GM12891 (cell line): ENCODE results near the gene IDI1.

Source experiments
- DNase-seq: peaks from one replicate; pipeline ENCODE4 v3.0.0; 2011; ENCODE audit warnings: low spot score; ENCODE audit not compliant: insufficient read length
- FAIRE-seq: peaks from 2 replicates; lab custom pipeline; 2011; peaks lifted over from hg19 to GRCh38; lab: Jason Lieb, UNC
- PAX5 ChIP-seq: IDR thresholded peaks from 2 replicates; pipeline ENCODE4 v1.6.1; 2011; ENCODE audit warnings: low read length, moderate library complexity, mild to moderate bottlenecking; ENCODE audit not compliant: insufficient read depth, severe bottlenecking
- POLR2A ChIP-seq: IDR thresholded peaks from 2 replicates; pipeline ENCODE4 v1.6.1; 2011; ENCODE audit warnings: low read depth, low read length, control low read depth
- POLR2AphosphoS5 ChIP-seq: IDR thresholded peaks from 2 replicates; pipeline ENCODE4 v1.6.1; 2011; ENCODE audit warnings: low read depth, low read length, control low read depth
- POU2F2 ChIP-seq: IDR thresholded peaks from 2 replicates; pipeline ENCODE4 v1.6.1; 2011; ENCODE audit warnings: low read depth, mild to moderate bottlenecking, control low read depth, low read length, moderate library complexity
- SPI1 ChIP-seq: IDR thresholded peaks from 2 replicates; pipeline ENCODE4 v1.6.1; 2011; ENCODE audit warnings: low read depth, low read length, control low read depth
- TAF1 ChIP-seq: IDR thresholded peaks from 2 replicates; pipeline ENCODE4 v1.6.1; 2011; ENCODE audit warnings: low read depth, low read length, control low read depth

Gene IDI1

DNA sequence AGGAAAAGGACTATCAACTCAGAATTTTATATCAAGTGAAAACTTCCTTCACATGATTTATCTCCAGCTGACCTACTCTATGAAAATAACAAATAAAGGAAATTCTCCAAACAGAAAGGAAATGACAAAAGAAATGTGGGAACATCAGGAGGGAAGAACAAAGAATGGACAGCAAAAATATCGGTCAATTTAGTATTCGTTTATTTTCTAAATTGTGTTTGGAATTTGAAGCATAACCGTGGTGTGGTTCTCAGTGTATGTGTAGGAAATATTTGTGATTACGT lies 16.0 kb upstream of the IDI1 start:
- TF ChIP-seq TAF1 (no peak), POLR2A (no peak), SPI1 (no peak), POU2F2 (no peak), POLR2AphosphoS5 (no peak), PAX5 (no peak)
- DNase-seq (no peak), FAIRE-seq (no peak)

DNA sequence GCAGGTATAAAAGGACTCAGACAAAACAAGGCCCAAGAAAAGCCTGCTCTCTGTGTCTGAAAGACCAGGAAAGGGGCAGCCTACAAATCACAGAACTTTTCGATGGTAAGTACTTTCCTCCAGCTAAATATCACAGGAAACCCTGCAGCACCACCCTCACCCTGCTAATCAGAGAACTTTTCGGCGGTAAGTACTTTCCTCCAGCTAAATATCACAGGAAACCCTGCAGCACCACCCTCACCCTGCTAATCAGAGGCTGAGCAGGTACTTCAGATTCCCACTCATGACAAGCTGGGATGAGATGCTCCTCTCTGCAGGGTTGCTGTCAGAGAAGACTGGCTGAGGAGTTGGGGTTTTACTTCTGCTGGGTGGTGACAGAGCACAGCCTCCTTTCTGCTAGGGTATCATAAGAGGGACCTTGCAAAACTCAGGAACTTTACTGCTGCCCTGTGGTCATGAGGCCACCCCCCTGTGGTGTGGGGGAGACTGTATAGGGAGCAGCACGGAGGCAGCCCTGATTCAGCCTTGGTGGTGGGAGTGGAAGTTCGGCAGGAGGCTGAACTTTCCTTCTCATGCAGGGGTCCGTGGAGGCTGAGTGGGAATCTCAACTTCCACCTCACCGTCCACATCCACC lies 14.4 kb upstream of the IDI1 start:
- no peak for FAIRE-seq
- no peak for TF ChIP-seq SPI1
- no peak for TF ChIP-seq POLR2AphosphoS5

DNA sequence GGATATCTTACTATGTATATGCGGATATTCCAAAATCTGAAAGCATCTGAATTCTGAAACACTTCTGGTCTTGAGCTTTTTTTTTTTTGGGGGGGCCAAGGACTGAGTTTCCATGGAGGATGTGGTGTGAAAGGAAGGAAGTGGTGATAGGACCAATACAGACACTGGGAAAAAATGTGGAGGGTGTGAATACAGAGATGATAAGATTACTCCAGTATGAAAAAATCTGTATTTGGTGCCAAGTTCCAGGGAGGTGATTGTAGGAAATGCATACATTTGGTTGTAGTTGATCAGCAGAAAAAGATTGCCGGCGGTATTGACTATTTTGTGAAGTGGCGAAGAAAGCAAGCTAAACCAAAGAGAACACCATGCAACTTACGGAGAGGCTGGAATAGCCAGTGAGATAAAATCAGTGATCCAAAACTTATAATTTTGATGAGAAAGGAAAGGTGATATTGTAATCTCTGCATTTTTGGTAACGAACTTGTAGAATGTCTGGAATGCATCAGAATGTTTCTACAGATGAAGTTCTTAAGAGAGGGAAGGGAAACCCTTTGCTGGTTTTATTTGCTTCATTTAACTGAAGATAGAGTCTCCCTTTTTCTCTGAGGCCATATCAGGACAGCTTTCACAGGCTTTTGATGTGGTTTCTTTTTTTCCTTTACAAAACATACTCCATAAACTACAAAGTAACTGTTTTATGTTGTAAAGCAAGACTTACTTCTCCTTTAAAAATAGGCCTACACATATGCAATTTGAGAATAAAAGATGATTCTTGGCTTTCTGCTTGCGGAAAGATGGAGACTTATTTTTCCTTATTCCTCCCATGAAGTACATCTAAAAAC lies 13.2 kb upstream of the IDI1 start:
- no peak for FAIRE-seq
- no peak for DNase-seq
- TF ChIP-seq POLR2A = no peak
- TF ChIP-seq PAX5 = no peak
- no peak for TF ChIP-seq POU2F2
- no peak for TF ChIP-seq TAF1
- no peak for TF ChIP-seq POLR2AphosphoS5
- TF ChIP-seq SPI1 = no peak

More for the DNA sequence above, 14.4 kb upstream of the IDI1 start:
- DNase-seq = no peak

DNA sequence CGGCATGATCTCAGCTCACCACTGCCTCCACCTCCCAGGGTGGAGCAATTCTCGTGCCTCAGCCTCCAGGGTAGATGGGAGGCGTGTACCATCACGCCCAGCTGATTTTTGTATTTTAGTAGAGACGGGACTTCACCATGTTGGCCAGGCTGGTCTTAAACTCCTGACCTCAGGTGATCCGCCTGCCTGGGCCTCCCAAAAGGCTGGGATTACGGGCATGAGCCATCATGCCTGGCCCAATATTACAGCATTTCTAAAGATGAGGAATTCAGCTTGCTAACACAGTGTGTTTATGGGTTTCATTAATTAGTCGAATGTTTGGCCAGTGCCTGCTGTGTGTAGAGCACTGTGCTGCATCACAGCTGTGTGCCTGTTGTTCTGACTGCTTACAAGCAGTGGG lies 11.0 kb upstream of the IDI1 start:
- DNase-seq (no peak), FAIRE-seq (no peak)
- no peak for TF ChIP-seq POLR2AphosphoS5
- no peak for TF ChIP-seq POU2F2
- no peak for TF ChIP-seq SPI1
- no peak for TF ChIP-seq POLR2A
- TF ChIP-seq PAX5 = no peak
- TF ChIP-seq TAF1 = no peak

DNA sequence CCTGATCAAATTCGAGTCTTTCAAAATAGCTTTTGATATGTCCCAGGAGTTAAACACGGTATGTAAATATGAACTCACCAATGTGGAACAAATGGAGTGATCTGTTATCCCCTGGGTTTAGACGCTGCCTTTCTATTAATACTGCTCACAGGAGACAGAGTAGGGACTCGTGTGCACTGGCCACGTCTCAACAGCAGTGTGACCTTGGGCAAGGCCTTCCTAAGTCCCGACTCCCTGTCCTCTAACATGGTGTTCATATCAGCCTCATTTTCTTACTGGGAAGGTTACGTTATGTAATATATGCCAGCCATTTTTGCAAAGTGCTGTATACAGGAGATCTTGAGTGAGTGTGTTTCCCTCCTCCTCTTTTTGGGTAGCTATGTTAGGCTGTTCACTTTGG lies 9.1 kb upstream of the IDI1 start:
- TF ChIP-seq POU2F2 = no peak
- TF ChIP-seq POLR2AphosphoS5 = no peak
- no peak for TF ChIP-seq TAF1
- no peak for TF ChIP-seq POLR2A
- TF ChIP-seq SPI1 = no peak
- no peak for TF ChIP-seq PAX5
- FAIRE-seq (no peak), DNase-seq (no peak)

DNA sequence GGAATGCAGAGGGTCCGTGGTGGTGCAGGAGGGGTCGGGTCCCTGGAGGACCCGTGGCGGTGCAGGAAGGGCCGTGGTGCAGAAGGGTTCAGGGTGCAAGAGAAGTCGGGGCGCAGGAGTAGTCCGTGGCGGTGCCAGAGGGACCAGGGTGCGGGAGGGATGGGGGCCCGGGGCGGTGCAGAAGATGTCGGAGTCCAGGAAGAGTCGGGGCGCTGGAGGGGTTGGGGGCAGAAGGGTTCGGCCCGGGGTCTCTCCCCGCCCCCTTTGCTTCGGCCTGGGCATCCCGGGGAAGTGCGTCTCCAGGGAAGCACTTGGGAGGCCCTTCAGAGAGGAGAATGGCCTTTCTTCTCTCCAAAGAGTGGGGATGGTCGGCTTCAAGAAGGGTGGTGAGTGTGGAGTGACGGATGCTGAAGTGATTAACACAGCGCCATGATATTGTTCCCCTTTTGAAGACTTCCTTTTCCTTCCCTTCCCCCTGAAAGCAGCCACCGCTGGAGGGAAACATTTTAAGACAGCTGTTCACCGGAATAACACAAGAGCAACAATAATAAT lies 8.3 kb upstream of the IDI1 start:
- FAIRE-seq (no peak), DNase-seq (no peak)
- TF ChIP-seq POU2F2 (no peak), SPI1 (peak; percentile 39; the same call in 1 of the 2 replicates)

DNA sequence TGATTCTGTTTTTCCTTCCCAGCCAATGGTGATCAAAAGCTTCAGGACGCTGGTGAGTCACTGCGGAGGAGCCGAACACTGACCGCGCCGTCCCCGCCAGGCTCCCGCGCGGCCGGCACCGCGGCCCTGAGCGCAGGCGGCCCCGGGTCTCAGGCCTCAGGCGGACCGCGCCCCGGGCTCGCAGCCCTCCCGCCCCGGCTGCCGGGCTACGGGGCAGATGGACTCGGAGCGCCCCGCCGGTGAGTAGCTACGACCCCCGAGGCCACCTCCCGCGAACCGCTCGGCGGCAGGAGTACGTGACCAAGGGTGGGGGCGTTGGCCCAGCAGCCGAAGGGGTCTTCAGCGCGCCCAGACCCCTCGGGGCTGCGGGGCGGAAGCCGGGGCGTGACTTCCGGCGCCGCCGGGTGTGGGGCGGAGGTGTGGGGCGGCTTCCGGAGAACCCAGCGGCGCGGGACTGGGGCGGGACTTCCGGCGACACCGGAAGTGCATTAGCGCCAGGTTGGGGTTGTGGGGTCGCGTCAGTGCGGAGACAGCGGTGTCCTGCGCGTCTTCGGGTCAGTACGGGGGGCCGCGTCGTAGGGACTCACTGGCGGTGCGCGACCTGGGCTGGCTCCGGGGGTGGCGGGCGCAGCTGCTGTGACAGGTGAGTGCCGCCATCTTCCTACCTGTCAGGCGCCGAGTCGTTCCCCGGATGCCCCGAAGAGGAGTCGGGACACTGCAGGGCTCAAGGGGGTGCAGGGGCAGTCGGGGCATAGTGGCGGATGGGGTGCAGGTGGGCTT lies 7.6 kb upstream of the IDI1 start, which contains the start of gene WDR37:
Gene WDR37 (plus strand): TSS at position 60 of the 780 bp plus-strand sequence. CDS start 15,771 bp downstream, outside the sequence.
- DNase-seq = peak; percentile 95
- peak; percentile 83 for FAIRE-seq

DNA sequence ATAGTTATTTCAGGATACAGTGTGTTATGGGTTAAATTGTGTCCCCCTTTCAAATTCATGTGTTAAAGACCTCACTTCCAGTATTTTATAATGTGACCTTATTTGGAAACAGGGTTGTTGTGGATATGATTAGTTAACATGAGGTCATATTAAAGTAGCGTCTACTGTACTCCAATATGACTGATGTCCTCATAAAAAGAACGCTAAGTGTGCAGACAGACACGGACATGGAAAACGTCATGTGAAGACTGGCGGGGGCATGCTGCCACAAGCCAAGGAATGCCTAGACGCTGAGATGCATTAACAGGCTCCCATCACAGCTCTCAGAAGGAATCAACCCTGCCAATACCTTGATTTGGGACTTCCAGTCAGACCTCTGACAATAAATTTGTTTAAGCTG lies 5.8 kb upstream of the IDI1 start:
- no peak for TF ChIP-seq POLR2A
- DNase-seq = no peak
- no peak for FAIRE-seq

More for the DNA sequence above, 7.6 kb upstream of the IDI1 start, which contains the start of gene WDR37:
- TF ChIP-seq POLR2AphosphoS5 = peak; percentile 78
- peak; percentile 69 for TF ChIP-seq POLR2A
- peak; percentile 70 for TF ChIP-seq PAX5
- TF ChIP-seq POU2F2 = peak; percentile 58; the same call in 1 of the 2 replicates
- peak; percentile 52; the same call in 1 of the 2 replicates for TF ChIP-seq TAF1
- 0 out of 2 replicates have a peak, but pooled peaks have one; percentile 15 for TF ChIP-seq SPI1

DNA sequence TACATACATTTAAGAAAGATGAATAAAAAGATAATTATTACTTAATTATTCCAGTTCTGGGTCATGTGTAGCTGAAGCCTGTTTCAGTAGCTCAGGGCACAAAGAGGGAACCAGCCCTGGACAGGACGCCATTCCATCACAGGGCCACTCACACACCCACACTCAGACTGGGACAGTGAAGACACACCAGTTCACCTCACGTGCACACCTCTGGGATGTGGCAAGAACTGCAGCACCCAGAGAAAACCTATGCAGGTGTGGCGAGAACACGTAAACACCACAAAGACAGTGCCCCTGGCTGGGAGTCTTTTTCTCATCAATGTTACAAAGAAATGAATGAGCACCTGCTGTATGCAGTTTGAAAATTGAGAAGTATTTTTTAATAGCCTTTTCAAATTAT lies 1.6 kb upstream of the IDI1 start:
- FAIRE-seq = peak; percentile 74
- DNase-seq = no peak
- TF ChIP-seq SPI1 (no peak), POU2F2 (no peak), TAF1 (no peak), POLR2A (no peak), PAX5 (no peak), POLR2AphosphoS5 (no peak)
